ENCODE results near the gene P2RY10.
"Not testable (repeated sequence)": the region's sequence is repeated elsewhere in the genome, so short reads cannot be mapped to it uniquely, and the experiment has no call there.

P2RY10 gene, protein sequence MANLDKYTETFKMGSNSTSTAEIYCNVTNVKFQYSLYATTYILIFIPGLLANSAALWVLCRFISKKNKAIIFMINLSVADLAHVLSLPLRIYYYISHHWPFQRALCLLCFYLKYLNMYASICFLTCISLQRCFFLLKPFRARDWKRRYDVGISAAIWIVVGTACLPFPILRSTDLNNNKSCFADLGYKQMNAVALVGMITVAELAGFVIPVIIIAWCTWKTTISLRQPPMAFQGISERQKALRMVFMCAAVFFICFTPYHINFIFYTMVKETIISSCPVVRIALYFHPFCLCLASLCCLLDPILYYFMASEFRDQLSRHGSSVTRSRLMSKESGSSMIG

DNA sequence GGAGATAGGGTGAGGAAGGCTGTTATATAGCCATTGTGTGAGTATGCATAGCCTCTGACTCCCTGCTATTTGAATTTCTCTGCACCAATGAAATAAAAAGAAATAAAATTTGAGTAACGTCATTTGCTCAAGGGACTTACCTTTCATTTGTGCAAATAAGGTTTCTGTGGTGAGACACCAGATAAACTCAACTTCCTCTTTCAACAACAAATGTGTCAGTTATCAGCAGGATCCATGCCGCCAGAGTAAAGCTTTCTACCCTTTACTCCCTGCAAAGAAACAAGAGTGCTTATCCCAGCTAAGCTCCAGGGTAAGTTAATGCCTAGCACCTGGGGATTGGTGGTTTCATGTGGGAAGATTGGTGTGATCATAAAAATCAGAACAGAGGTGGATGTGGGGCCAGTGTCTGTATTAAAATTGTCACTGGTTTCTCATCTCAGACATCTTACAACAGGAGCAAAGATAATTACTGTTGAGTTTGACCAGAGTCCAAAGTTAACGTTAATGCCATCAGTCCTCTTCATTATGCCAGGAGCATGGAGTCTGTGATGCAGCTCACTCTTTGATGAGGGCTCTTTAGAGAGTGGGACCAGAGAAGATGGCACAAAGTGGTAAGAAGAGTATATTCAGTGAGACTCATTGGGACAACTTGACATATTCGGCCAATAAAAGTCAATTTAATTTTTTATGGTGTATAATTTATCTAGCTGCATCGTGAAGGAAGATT lies at the start of gene P2RY10:
TSS of gene P2RY10 (plus strand) at position 206 of the 727 bp plus-strand sequence. CDS start 15,130 bp downstream, outside the sequence.
- no peak for DNase-seq (ENCODE audit: low read depth)

DNA sequence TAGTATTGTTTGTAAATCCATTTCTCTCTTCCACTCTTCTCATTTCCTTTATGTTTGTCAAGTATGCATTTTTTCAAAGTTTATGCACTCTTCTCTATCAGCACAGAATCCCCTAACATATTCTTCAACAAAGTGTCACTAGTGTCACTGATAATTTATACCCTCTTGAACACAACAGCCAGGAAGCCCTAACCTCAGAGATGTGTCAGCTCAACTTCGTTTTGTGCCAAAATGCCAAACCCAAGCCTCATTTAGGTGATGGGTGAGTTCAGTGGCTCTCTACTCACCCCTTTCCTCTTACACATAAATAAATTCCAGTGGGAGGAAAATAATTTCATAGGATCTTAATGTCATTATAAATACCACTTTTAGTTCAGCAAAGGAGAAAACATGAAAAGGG lies 22.4 kb upstream of the P2RY10 start:
- no peak for DNase-seq (ENCODE audit: low read depth)

DNA sequence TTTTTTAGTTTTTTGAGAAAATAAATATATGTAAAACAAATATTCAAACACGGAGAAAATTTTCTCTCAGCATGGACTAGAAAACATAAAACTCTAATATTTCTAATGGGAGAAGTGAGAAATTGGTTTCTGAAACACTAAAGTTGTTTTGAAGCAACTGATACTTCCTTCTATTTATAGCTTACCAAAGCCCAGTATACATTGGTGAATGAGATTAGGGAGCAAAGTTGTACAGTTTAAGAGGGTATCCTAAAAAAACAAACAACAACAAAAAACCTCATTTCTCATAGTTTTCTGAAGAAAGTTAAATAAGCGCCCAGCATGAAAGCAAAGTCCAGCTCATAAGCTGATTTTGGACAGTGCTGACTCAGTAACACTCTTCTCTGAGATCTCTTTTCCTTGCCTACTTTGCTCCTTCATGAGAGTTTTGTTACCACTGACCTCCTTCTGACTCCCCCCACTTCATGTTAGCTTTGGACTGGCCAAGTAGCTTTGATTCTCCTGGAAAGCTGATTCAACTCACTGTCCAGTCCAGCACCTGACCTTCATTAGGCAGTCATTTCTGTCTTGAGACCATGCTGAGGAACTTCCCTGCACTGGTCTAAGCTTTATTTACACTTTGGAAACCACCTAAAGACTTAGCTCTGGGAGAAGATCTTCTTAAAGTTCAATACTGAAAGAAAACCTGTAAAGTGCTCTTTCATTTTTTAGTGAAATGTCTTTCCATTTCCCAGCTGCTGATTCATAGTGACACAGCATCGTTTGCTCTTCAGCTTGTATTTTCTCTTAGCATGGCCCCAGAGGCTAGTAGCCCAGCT lies 21.8 kb upstream of the P2RY10 start:
- no peak for DNase-seq (ENCODE audit: low read depth)

DNA sequence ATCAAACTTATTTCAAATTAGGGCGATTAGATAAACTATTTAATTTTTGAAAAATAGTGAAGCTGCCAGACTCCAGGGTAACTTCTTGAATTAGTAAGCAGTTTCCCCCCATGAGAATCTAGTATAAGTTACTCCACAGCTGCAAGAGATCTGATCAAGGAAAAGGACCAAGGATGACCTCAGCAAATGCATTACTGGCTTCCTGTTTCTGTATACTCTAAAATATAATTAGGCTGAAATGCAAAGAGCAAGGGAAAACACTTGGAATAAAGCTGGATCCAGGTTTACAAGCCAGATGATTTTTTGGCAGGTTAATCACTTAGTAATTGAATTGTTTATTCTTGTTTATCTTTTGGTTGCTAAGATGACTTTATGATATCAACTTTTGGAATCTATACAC lies 13.4 kb upstream of the P2RY10 start:
- DNase-seq (ENCODE audit: low read depth) = no peak

DNA sequence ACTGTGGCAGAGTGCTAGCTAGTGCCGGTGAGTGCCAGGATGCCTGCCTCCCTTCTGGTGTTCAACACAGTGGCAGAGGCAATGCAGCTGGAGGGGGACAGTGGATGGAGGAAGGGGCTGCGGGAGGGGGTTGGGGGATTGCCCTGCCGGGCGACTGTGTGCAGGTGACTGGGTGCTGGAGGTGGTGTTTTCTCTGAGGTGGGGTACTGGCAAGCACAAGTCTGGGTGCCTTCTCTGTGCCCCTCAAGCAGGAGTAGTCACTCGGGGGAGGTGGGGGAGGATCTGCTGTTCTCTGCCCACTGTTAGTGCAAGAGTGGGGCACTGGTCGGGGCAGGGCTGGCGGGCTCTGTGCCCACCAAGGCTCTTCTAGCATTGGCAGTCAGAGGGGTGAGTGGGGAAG lies 10.3 kb upstream of the P2RY10 start:
- no peak for DNase-seq (ENCODE audit: low read depth)

DNA sequence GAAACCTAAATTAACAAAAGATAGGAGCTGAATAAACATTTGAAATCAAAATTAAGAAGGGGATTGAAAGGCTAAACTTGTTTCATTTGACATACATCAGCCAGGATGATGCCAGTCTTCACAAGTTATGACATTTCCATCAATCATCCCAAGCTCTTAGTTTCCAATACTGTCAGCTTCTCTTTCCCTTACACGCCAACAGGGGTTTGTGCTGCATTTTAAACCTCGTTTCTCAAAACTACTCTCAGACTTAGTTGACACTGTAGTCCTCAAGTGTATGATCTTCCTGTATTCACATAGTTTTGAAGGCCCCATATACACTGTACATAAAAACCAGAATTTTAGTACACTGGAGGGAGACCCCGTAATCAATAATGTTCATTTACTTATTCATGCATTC lies 840 bp upstream of the P2RY10 start:
- DNase-seq (ENCODE audit: low read depth) = no peak

DNA sequence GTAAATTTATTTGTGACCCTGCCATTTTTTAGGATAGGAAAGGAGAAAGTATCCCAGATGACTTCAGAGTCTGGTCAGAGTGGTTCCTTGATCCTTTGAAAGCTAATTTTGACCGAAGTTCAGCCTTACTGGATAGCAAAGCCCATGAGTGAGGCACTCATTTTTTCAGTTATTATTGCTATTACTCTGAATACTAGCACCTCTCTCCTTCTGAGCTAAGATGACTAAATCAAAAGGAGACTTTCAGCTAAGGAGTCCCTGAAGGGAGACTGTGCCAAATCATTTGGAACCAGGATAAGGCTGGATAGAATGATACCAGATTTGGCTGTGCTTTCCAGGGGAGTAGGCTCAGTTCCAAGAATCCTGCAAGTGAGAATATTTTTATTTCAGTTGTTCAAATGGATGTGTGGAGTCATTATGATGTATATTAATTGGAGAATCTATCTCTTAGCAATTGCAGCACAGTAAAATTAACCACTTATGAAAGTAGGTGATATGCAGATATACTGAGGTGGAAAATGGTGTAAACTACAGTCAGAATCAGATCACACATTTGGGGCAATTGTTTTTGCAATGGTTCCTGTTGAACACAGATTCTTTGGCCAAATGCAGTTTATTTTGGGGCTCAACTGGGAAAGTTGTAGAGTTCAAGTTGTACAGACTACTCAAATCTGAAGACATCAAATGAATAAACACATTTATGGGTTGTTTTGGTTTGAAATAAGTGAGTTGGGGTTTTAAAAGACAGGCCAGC lies 1.2 kb downstream of the P2RY10 start:
- DNase-seq (ENCODE audit: low read depth) = no peak

DNA sequence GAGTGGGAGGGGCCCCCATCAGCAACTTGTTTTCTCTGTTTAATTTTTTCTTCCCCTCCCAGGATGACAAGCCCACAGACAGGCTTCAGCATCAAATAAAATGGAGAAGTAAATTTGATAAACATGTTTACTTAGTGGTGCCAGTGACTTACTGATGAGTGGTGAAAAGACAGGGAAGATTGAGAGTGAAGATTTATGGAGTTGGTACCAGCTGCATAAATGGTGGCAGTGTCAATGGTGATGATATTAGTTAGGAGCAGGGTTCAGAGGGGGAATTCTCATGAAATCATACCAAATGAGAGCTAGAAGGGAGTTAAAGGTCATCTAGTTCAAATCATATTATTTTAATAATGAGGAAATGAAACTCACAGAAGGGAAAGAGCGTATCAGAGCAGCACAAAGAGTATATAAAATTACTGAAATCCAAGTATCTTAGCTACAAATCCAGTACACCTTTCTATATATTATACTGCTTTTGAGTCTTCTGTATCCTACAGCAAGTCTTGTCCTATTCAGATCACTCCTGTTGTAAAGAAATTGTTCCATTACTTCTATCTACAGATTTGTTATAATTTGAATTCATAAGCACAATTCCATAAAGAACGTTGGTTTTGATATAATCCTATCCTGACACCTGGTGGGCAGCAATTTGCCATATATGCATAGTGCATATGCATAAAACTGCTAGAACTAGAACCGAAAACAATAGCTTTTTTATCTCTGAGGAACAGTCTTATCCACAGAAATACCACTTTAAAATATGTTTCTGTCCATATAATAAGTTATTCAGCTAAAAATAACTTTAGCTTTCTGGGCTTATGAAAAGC lies 5.0 kb downstream of the P2RY10 start:
- DNase-seq (ENCODE audit: low read depth) = no peak

DNA sequence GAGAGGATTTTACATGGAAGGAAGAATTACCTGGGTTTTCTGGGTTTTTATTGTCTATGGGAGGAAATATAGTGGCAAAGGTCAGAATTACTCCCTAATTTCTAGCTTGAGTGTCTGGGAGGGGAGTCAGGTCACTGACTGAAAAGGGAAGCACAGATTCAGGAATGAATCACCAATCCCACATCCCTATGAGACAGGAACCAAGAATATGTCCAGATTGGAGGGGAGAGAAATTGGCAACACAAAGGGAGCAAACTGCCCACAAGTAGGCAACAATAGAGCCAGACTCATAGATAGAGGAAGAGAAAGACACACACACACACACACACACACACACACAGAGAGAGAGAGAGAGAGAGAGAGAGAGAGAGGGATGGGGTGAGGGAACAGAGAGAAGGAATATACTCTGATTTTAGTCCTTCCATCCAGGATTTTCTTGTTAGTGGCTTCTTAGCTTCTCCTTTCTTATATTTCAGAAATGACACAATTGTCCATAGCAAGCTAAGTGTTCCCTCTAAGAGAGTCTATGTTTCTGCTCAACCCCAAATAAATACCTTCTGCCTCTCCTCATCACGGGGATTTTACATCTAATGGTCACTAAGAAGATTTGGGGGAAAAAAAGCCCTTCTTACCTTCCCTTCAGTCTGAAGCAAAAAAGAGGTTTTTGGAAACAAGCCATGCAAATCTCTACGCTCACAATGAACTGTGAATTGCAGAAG lies 12.0 kb downstream of the P2RY10 start:
- no peak for DNase-seq (ENCODE audit: low read depth)

DNA sequence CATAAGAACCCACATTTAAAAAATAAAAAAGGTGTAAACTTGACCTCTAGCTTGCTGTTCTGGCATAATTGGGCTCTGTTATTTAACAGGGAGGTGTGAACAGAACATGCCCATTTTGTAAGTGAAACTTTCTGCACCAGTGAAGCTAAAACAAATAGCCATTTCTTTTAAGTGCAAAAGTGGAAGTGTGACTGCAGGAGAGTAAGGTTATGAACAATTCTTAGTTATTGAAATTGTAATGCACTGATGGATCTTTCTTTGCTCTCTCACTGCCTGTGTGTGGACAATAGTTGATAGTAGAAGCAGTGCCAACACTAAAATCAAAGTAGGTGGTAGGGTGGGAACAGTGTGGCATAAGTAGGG lies 12.6 kb downstream of the P2RY10 start:
- DNase-seq (ENCODE audit: low read depth) = no peak

DNA sequence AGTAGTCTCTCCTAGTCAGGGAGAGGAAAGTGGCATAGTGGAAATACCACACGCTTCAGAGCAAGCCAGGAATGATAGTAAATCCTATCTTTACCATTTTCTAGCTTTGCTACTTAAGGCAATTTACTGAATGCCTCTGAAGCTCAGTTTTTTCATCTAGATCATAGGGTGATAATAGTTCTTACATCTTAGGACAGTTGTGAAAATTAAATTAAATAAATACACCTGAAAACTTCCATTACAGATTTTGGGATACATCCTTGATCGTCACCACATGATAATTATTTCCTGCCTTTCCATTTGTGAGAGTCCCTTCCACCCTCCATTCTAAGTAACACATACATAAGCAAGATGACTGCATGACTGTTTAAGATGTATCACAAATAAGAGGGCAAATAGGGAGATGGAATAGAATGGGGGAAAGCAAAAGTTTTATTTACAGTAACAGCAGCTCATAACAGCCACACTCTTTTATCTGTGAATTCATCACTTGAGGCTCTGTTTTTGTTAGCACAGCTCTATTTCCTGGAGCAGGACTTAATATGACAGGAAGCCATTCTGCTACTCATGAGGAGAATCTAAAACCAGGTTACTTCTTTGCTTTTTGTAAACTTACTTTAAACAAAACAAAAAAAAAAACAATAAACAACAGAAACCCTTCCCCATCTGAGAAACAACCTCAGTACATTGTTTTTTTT lies 13.4 kb downstream of the P2RY10 start:
- no peak for DNase-seq (ENCODE audit: low read depth)

DNA sequence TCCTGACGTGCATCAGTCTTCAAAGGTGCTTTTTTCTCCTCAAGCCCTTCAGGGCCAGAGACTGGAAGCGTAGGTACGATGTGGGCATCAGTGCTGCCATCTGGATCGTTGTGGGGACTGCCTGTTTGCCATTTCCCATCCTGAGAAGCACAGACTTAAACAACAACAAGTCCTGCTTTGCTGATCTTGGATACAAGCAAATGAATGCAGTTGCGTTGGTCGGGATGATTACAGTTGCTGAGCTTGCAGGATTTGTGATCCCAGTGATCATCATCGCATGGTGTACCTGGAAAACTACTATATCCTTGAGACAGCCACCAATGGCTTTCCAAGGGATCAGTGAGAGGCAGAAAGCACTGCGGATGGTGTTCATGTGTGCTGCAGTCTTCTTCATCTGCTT lies 15.7 kb downstream of the P2RY10 start:
- no peak for DNase-seq (ENCODE audit: low read depth)

DNA sequence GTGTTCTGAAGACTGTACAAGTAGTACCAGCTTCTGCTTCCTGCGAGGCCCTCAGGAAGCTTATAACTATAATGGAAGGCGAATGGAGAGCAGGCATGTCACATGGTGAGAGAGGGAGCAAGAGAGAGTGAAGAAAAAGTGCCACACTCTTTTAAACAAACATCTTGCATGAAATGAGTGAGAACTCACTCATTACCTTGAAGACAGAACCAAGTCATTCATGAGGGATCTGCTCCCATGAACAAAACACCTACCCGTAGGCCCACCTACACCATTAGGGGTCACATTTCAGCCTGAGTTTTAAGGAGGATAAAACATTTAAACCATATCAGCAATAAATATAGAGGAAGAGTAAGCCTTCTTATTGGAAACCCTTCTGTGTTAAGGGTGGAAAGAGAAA lies 19.4 kb downstream of the P2RY10 start:
- DNase-seq (ENCODE audit: low read depth) = no peak

DNA sequence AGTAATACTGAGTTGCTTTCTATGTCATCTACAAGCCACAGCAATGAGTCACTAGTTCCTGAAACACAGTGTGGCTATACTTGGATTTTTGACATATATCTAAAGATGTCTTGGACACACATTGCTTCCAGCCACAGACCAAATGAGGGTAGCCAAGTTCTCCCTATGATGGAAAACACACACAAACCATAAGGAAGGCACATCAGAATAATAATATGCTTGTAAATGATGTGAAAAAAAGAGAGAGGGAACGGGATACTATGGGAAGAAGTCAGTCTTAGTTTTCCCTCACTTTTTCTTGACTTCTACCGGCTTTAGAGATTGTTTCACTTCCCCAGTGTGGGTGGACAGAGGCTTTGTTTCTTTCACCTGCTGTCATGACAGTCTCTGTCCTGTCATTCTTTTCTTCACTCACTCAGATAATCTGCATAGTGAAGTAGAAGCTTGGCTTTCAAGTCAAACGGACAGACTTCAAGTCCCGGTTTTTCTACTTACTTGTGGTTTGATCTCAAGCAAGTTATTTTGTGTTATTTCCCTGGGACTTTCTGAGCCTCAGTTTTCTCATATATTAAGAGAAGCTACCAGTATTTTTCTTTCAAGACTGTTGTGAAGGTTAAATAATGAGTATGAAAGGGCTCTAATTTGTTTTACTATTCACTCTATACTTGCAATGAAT lies 34.7 kb downstream of the P2RY10 start:
- DNase-seq (ENCODE audit: low read depth) = no peak

DNA sequence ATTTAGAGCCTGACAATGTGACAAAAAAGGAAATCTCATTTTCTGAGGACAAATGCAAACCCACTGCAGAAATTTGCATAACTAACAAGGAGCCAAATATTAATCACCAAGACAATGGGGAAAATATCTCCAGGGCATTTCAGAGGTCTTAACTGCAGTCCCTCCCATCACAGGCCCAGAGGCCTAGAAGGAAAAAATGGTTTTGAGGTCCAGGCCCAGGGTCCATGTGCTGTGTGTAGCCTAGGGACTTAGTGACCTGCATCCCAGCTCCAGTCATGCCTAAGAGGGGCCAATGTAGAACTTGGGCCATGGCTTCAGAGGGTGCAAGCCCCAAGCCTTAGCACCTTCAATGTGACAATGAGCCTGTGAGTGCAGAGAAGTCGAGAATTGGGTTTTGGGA lies 44.2 kb downstream of the P2RY10 start:
- DNase-seq (ENCODE audit: low read depth) = no peak

DNA sequence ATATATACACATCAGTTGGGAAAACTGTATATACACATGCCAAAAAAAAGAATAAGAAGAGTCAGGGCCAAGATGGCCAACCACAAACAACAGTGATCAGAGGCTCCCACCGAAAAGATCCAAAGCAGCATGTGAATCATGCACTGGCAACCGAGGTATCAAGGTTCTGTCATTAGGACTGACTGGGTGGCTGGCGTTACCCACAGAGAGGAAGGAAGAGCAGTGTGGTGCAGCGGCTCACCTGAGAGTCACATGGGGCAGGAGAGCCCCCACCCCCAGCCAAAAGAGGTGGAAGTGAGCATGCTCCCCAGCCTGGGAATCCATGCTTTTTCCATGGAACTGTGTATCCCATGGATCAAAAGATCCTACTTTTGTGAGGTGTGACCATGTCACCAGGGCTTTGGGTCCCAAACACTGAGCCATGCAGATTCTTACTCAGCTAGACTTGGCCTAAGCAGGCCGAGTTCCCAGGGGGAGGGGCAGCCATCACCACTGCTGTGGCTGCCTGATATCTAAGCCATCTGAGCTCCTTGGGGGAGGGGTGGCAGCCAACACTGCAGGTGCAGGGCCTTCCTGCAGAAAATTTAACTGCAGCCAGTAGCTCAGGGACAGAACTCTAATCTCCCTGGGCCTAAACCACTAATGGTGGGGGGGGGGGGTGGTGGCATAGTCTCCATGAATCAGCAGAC lies 52.8 kb downstream of the P2RY10 start:
- peak; percentile 0 for DNase-seq (ENCODE audit: low read depth)

DNA sequence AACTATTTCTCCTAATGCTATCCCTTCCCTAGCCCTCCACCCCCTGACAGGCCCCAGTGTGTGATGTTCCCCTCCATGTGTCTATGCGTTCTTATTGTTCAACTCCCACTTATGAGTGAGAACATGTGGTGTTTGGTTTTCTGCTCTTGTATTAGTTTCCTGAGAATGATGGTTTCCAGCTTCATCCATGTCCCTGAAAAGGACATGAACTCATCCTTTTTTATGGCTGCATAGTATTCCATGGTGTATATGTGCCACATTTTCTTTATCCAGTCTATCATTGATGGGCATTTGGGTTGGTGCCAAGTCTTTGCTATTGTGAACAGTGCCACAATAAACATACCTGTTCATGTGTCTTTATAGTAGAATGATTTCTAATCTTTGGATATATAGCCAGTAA lies 62.3 kb downstream of the P2RY10 start:
- not testable (repeated sequence) for DNase-seq (ENCODE audit: low read depth)
